ENCODE data around the gene HDAC10.

HDAC10 gene

DNA sequence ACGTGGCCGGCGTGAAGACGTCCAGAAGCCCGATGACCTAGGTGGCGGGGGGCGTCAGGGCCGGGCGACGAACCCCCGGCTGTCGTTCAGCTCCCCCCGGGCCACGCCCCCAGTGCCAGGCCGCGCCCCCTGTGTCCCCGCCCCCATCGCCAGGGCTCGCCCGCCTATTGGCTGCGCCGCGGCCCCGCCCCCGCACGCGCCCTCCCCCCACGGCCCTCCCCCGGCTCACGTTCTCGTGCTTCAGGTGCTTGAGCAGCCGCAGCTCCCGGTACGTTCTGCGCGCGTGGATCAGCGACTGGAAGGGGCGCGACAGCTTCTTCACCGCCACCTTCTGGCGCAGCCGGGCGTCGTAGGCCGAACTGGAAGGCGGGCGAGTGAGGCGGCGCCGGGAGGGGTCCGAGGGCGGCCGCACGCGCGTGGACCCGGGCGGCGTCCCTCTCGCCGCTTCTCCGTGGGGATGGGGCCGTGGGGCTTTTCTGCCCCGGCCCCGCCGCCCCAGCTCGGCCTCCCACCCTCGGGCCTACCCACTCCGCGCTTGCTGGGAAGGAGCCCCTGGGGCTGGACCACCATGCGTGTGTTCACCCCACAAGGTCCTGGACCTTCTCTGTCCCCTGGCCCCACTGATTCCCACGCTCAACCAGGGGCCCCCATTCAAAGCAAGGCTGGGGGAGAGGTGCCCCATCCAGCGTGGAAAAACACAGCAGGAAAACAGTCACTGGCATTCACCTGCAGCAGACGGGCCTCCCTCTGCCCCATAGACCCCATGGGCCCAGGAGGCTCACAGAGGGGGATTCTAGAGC lies 16.7 kb upstream of the HDAC10 start:
- H3K4me3 ChIP-seq (ENCODE audit: low read length), result no peak overlapping the region
- DNase-seq (ENCODE audit: low read depth), result no peak
- TF ChIP-seq, protein P1, sequence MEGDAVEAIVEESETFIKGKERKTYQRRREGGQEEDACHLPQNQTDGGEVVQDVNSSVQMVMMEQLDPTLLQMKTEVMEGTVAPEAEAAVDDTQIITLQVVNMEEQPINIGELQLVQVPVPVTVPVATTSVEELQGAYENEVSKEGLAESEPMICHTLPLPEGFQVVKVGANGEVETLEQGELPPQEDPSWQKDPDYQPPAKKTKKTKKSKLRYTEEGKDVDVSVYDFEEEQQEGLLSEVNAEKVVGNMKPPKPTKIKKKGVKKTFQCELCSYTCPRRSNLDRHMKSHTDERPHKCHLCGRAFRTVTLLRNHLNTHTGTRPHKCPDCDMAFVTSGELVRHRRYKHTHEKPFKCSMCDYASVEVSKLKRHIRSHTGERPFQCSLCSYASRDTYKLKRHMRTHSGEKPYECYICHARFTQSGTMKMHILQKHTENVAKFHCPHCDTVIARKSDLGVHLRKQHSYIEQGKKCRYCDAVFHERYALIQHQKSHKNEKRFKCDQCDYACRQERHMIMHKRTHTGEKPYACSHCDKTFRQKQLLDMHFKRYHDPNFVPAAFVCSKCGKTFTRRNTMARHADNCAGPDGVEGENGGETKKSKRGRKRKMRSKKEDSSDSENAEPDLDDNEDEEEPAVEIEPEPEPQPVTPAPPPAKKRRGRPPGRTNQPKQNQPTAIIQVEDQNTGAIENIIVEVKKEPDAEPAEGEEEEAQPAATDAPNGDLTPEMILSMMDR (conservative IDR thresholded peaks at IDR 0.05; ENCODE audit: low read depth, low read length), result peak; percentile 37

DNA sequence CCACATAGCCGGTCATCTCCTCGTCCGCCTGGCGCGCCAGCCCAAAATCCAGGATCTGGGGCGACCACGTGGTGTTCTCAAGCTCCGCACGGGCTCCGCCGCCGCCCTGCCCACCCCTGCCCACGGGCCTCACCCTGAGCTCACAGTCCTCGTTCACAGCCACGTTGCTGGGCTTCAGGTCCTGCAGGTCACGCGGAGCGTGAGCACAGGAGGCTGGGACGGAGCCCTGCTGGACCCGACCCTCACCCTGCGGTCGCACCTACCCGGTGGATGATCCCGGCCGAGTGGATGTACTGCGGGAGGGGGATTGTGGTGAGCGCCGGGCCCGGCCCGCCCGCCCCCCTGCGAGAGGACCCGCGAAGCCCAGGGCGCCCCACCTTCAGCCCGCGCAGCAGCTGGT lies 15.9 kb upstream of the HDAC10 start:
- TF ChIP-seq, protein P1 (conservative IDR thresholded peaks at IDR 0.05; ENCODE audit: low read depth, low read length), result no peak
- no peak for DNase-seq (ENCODE audit: low read depth)
- no peak overlapping the region for H3K4me3 ChIP-seq (ENCODE audit: low read length)

DNA sequence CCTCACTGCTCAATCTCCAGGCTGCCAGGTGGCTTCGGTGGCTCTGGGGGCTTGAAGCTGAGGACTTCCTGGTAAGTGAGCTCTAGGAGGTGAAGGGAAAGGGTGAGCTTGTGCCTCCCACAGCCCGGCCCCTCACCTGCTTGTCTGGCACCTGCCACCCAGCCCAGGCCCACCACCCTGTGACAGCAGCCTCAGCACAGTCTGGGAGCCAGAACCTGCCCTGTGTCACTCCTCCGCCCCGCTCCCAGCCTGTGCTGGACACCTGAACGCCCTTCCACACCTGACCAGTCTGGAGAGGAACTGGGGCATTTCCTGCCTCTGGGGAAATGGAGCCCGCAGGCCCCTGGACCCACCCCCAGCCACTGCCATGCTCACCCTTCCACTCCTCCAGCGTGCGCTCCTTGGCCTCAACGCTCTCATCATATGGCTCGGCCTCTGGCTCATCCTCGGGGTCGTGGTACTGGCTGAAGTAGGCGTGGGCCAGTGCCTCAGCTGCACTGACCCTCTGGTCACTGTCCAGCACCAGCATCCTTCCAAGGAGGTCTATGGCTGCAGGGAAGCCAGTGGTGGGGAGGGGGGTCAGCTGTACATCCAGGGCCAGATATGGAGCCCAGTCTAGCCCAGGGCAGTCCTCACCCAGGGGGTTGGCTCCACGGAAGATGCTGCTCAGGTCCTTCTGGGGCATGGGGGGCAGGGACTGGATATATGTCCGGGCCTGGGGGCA lies 14.0 kb upstream of the HDAC10 start:
- no peak for DNase-seq (ENCODE audit: low read depth)
- no peak overlapping the region for H3K4me3 ChIP-seq (ENCODE audit: low read length)
- TF ChIP-seq, protein P1 (conservative IDR thresholded peaks at IDR 0.05; ENCODE audit: low read depth, low read length), result no peak

DNA sequence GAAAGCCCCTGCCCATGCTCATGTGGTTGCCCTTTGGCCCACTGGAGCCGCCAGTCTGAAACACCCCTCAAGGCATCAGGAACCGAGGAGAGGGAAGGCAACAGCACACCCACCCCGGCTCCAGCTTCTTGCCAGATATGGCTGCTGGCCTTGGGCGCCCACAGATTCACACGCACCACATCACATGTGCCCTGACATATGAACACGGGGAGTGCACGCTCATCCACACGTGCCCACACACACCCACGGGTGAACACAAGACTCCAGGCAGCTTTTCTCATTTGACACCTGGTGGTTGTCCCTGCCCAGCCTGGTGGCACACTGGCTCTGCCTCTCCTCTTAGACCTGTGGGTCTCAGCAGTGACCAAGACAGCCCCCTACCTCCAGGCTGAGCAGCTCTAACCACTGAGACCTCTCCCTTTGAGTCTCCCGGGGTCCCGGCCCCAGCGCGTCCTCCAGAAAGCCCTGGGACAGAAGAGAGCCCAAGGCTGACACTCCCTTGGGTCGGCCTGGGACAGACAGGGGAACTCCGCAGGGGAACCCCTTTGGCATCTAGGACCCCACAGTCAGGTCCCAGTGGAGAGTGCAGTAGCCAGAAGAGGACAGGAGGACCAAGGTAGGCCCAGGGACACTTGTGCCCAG lies 13.2 kb upstream of the HDAC10 start:
- no peak overlapping the region for H3K4me3 ChIP-seq (ENCODE audit: low read length)
- TF ChIP-seq, protein P1 (conservative IDR thresholded peaks at IDR 0.05; ENCODE audit: low read depth, low read length), result no peak
- DNase-seq (ENCODE audit: low read depth), result no peak

DNA sequence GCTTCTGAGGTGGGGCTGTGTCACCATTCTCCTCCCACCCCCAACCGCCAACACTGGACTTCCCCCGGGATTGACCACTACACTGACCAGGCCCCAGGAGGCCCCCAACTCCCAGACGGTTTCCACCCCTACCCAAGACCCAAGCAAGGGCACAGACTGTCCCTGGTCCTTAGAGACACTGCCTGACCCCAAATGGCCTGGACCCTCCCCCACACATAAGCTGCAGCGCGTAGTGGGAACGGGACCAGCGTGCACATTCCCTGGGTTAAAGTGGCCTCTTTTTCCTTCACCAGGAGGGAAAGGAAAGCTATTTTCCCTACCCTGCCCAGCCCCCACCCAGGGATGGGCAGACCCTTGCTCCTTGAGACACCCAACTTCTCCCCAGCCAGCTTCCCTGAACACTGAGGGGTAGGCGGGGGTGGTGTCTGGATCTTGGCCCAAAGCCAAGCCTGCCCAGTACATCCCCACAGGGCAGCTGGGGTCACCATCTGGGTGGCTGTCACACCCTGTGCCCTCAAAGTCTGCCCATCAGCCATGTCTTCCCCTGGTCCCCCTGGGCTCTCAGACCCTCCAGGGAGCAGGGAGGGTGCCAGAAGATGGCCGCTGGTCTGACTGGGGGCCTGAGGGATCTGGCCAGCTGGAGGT lies 12.0 kb upstream of the HDAC10 start:
- no peak for DNase-seq (ENCODE audit: low read depth)
- no peak overlapping the region for H3K4me3 ChIP-seq (ENCODE audit: low read length)
- TF ChIP-seq, protein P1 (conservative IDR thresholded peaks at IDR 0.05; ENCODE audit: low read depth, low read length), result no peak

DNA sequence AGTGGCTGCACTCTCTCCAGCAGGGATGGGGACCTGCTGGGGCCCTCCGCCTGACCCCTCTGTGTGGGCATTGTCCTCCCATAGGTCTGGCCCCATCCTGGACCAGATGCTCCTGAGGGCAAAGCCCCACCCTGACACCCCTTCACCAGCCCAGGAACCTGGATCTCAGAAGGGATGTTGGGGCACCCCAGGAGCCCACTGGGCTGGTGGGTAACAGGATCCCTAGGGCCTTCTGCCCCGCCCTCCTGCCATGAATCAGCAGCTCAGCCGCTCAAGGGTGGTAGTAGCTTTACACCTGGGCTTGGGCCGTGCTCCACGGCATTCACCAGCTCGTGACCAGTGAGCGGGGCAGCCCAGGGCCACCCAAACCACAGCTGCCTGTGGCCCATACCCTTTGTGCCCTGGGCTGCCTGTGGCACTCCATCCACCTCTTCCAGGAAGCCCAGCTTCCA lies 11.4 kb upstream of the HDAC10 start:
- TF ChIP-seq, protein P1 (conservative IDR thresholded peaks at IDR 0.05; ENCODE audit: low read depth, low read length), result no peak
- DNase-seq (ENCODE audit: low read depth), result no peak
- no peak overlapping the region for H3K4me3 ChIP-seq (ENCODE audit: low read length)
